PC-9 (cell line): Measurements from ENCODE around the gene ZNF283. TPM values are rescaled to one million over a fixed set of nuclear protein-coding genes. Genes with fewer than 3 reads are reported as not detected.

ENCODE experiments used
- BruUV-seq: library from RNA; stranded (reverse); fragments of 400-500 nt; replicated peaks from 2 replicates; lab custom pipeline; 2021; lab: Mats Ljungman, UMichigan
- CTCF ChIA-PET: fragments of 300-600 bp; sonication (Branson Sonifier 250); formaldehyde crosslinking; loops from one replicate; lab custom pipeline; 2022; ENCODE audit warnings: antibody characterized with exemption; lab: Charles Lee
- POLR2A ChIA-PET: fragments of 300-600 bp; sonication (Branson Sonifier 250); formaldehyde crosslinking; loops from one replicate; lab custom pipeline; 2022; ENCODE audit warnings: antibody characterized with exemption; ENCODE audit not compliant: unreplicated experiment; lab: Charles Lee
- DNase-seq, 2 experiments: peaks; one replicate each; pipeline versions ENCODE4 v3.0.0 to v3.0.0-alpha.2; 2015 to 2022; ENCODE audit warnings: mixed read lengths in 1 of 2
- H2AFZ ChIP-seq: fragments of 200-600 bp; sonication (generic); 2 replicates; pipeline ENCODE4 v1.8.1; 2017; ENCODE audit warnings: antibody characterized with exemption
- H3F3A ChIP-seq: fragments of 200-600 bp; sonication (generic); 2 replicates; pipeline ENCODE4 v1.8.1; 2017; ENCODE audit warnings: antibody characterized with exemption, mild to moderate bottlenecking, low read depth; ENCODE audit not compliant: insufficient read depth
- H3K27ac ChIP-seq: fragments of 200-600 bp; sonication (generic); 2 replicates; pipeline ENCODE4 v1.6.1; 2016; ENCODE audit warnings: mixed run types
- H3K27me3 ChIP-seq: fragments of 200-600 bp; sonication (generic); 2 replicates; pipeline ENCODE4 v1.6.1; 2016; ENCODE audit warnings: low read depth, mixed run types; ENCODE audit not compliant: insufficient read depth
- H3K36me3 ChIP-seq: fragments of 200-600 bp; sonication (generic); 2 replicates; pipeline ENCODE4 v1.6.1; 2016; ENCODE audit warnings: low read depth, mixed run types
- H3K4me1 ChIP-seq: fragments of 200-600 bp; sonication (generic); replicated peaks from 2 replicates; pipeline ENCODE4 v1.6.1; 2016; ENCODE audit warnings: mixed run types; ENCODE audit not compliant: insufficient read depth
- H3K4me2 ChIP-seq: fragments of 200-600 bp; sonication (generic); 2 replicates; pipeline ENCODE4 v1.6.1; 2017; ENCODE audit warnings: mixed run types
- H3K4me3 ChIP-seq: fragments of 200-600 bp; sonication (generic); 2 replicates; pipeline ENCODE4 v1.6.1; 2016; ENCODE audit warnings: mixed run types
- H3K79me2 ChIP-seq: fragments of 200-600 bp; sonication (generic); 2 replicates; pipeline ENCODE4 v1.6.1; 2017; ENCODE audit warnings: low read depth, mixed run types
- H3K9me2 ChIP-seq: fragments of 200-600 bp; sonication (generic); 2 replicates; pipeline ENCODE4 v1.8.1; 2017; ENCODE audit warnings: mild to moderate bottlenecking; ENCODE audit not compliant: insufficient read depth
- H3K9me3 ChIP-seq: fragments of 200-600 bp; sonication (generic); 2 replicates; pipeline ENCODE4 v1.8.1; 2016; ENCODE audit warnings: low read depth; ENCODE audit not compliant: insufficient read depth
- H4K20me1 ChIP-seq: fragments of 200-600 bp; sonication (generic); 2 replicates; pipeline ENCODE4 v1.8.1; 2017; ENCODE audit not compliant: insufficient read depth
- CTCF ChIP-seq: fragments of 200-600 bp; sonication (generic); conservative IDR thresholded peaks from 2 replicates; pipeline ENCODE4 v1.6.1; 2017; ENCODE audit warnings: mixed run types, antibody characterized with exemption, mild to moderate bottlenecking, moderate library complexity
- EZH2 ChIP-seq: fragments of 200-600 bp; sonication (generic); IDR thresholded peaks from 2 replicates; pipeline ENCODE4 v1.8.0; 2017; ENCODE audit warnings: antibody characterized with exemption, low read depth
- intact Hi-C: fragments of 100-400 bp; cut with micrococcal nuclease; formaldehyde crosslinking; loops from one replicate; pipeline ENCODE4 v1.10.0; 2022; ENCODE audit not compliant: unreplicated experiment
- total RNA-seq: library from RNA; stranded (reverse); gene quantifications from 2 replicates; pipeline ENCODE4 v1.2.3, GENCODE V29; 2021

ZNF283 gene
- total RNA-seq, 1 experiment from 2014 or later: 14.8 TPM

- no TSS peak for BruUV-seq
- H3K9me2 ChIP-seq: no peaks in the 10 kb centered on the region
- H2AFZ ChIP-seq: no peak overlapping the region
- no peaks in the 10 kb centered on the region for H3K27me3 ChIP-seq
- peaks cover 49% of the 10 kb centered on the region for H3K4me1 ChIP-seq
- intact Hi-C loops: loop anchor here (2.0 to 10.0 kb wide), 4 partner anchors 19 to 339 kb away; partner anchors contain the start of genes IRGQ, SMG9 and ZNF576
- H4K20me1 ChIP-seq: no peaks in the 10 kb centered on the region
- no peak overlapping the region for H3K4me3 ChIP-seq
- H3K9me3 ChIP-seq: no peaks in the 10 kb centered on the region
- TF ChIP-seq CTCF: no peak
- no peak for TF ChIP-seq EZH2
- H3F3A ChIP-seq: peaks cover 68% of the 10 kb centered on the region
- H3K27ac ChIP-seq: peak overlapping the region; percentile 70
- POLR2A ChIA-PET: no interaction called here
- H3K4me2 ChIP-seq: peak overlapping the region; percentile 75
- peaks cover 28% of the 10 kb centered on the region for H3K79me2 ChIP-seq
- CTCF ChIA-PET: no interaction called here
- DNase-seq: no peak
- no peaks in the 10 kb centered on the region for H3K36me3 ChIP-seq
Measured at GRCh38 chr19:43783636-43784035, 43.5 kb upstream of the ZNF283 start.

- DNase-seq: peak; percentile 89 to 94
- Histone ChIP-seq H3K27ac (peak overlapping the region; percentile 70), H3K9me3 (no peaks in the 10 kb centered on the region), H4K20me1 (no peaks in the 10 kb centered on the region), H3K4me1 (peaks cover 43% of the 10 kb centered on the region), H3K79me2 (peaks cover 21% of the 10 kb centered on the region), H3K36me3 (no peaks in the 10 kb centered on the region), H3F3A (peaks cover 60% of the 10 kb centered on the region), H3K4me3 (peak overlapping the region; percentile 16; the same call in 1 of the 2 replicates), H3K4me2 (peak overlapping the region; percentile 75), H3K27me3 (no peaks in the 10 kb centered on the region), H2AFZ (no peak overlapping the region), H3K9me2 (no peaks in the 10 kb centered on the region)
- ChIA-PET POLR2A (interaction anchor here (0.6 to 1.2 kb wide), 2 partner anchors 116 kb away, joined by 7 to 11 read pairs; no protein-coding TSS in a partner anchor), CTCF (interaction anchor here (0.6 to 1.9 kb wide), 3 partner anchors 39 to 116 kb away, joined by 3 to 9 read pairs (median 5); no protein-coding TSS in a partner anchor)
- BruUV-seq: no TSS peak
- intact Hi-C loops: loop anchor here (2.0 to 10.0 kb wide), 4 partner anchors 20 to 340 kb away; partner anchors contain the start of genes IRGQ, SMG9 and ZNF576
- TF ChIP-seq EZH2 (no peak), CTCF (no peak)
Measured at GRCh38 chr19:43784241-43784980, 42.7 kb upstream of the ZNF283 start.

DNA sequence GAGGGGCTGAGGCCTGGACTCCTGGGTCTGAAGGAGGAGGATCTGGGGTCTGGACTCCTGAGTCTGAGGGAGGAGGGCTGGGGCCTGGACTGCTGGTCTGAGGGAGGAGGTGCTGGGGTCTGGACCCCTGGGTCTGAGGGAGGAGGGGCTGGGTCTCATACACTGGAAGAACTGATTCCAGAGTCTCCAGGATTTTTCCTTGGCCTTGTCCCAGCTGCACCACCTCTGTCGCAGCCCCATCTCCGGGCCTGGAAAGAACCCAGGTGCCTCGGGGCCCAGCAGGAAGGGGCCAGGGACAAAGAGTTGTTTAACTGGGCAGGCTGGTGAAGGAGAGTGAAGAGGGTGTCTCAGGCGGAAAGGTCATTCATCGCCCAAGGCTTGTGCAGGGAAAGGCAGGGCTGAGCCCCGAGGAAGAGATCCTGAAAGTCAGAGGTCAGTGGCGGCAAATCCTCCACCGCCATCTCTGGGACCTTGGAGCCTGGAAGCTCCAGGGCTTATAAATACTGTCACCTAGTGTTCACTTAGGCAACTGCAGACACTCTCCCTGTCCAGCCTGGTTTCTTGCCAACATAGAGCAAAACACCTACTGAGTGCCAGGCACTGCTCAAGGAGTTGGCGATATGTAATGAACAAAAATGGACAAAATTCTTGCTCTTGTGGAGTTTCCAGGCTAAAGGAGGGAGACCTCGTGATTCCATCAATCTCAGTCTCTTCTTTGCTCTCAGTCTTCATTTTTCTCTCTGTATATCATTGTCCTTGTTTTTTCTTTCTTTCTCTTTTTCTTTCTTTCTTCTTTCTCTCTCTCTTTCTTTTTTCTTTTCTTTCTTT is 41.9 kb upstream of the ZNF283 start:
- intact Hi-C loops: loop anchor here (1.0 to 10.0 kb wide), 6 partner anchors 20 to 340 kb away; partner anchors contain the start of genes IRGQ, SMG9 and ZNF576
- peaks cover 53% of the 10 kb centered on the region for H3F3A ChIP-seq
- H3K4me2 ChIP-seq: peak overlapping the region; percentile 75
- no peaks in the 10 kb centered on the region for H3K9me2 ChIP-seq
- H3K27ac ChIP-seq: peak overlapping the region; percentile 70
- ChIA-PET POLR2A (interaction anchor here (0.6 to 1.2 kb wide), 2 partner anchors 115 to 117 kb away, joined by 5 to 7 read pairs; partner anchors contain the start of gene PLAUR), CTCF (interaction anchor here (0.6 to 1.9 kb wide), 3 partner anchors 40 to 1204 kb away, joined by 3 to 9 read pairs (median 3); no protein-coding TSS in a partner anchor)
- BruUV-seq: TSS peak; percentile 24
- no peaks in the 10 kb centered on the region for H3K27me3 ChIP-seq
- no peaks in the 10 kb centered on the region for H3K9me3 ChIP-seq
- peaks cover 43% of the 10 kb centered on the region for H3K4me1 ChIP-seq
- TF ChIP-seq CTCF (peak; percentile 97), EZH2 (no peak)
- H3K4me3 ChIP-seq: peak overlapping the region; percentile 16; the same call in 1 of the 2 replicates
- peaks cover 13% of the 10 kb centered on the region for H3K79me2 ChIP-seq
- no peak overlapping the region for H2AFZ ChIP-seq
- no peaks in the 10 kb centered on the region for H3K36me3 ChIP-seq
- H4K20me1 ChIP-seq: no peaks in the 10 kb centered on the region
- peak; percentile 86 to 91 for DNase-seq
